ENCODE measurements around the gene MYH11. TPM values are rescaled to one million over a fixed set of nuclear protein-coding genes. Genes with fewer than 3 reads are reported as not detected.

MYH11 gene
- total and polyA plus RNA-seq, 8 donors = 47.3 to 208 (median 124) TPM

- no peak overlapping the region for H3K4me3 ChIP-seq
- peaks cover 20 to 53% of the 10 kb centered on the region in 2 donors for H3K27me3 ChIP-seq
- intact Hi-C loops (cut with DNase I) = no loop called here
- H3K4me1 ChIP-seq = peaks cover 8 to 20% of the 10 kb centered on the region in 2 donors
- ATAC-seq (no peak), DNase-seq (no peak)
- H3K36me3 ChIP-seq = no peaks in the 10 kb centered on the region
- TF ChIP-seq, protein P1, sequence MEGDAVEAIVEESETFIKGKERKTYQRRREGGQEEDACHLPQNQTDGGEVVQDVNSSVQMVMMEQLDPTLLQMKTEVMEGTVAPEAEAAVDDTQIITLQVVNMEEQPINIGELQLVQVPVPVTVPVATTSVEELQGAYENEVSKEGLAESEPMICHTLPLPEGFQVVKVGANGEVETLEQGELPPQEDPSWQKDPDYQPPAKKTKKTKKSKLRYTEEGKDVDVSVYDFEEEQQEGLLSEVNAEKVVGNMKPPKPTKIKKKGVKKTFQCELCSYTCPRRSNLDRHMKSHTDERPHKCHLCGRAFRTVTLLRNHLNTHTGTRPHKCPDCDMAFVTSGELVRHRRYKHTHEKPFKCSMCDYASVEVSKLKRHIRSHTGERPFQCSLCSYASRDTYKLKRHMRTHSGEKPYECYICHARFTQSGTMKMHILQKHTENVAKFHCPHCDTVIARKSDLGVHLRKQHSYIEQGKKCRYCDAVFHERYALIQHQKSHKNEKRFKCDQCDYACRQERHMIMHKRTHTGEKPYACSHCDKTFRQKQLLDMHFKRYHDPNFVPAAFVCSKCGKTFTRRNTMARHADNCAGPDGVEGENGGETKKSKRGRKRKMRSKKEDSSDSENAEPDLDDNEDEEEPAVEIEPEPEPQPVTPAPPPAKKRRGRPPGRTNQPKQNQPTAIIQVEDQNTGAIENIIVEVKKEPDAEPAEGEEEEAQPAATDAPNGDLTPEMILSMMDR (IDR thresholded peaks at IDR 0.05) = no peak
- no peak overlapping the region for H3K27ac ChIP-seq
- H3K9me3 ChIP-seq = no peaks in the 10 kb centered on the region
Measured at GRCh38 chr16:15858921-15859668, 2.3 kb upstream of the MYH11 start.

GRCh38 chr16:15857724-15858560 is 1.1 kb upstream of the MYH11 start:
- Histone ChIP-seq H3K36me3 (no peaks in the 10 kb centered on the region), H3K4me3 (peak overlapping the region; percentile 2 to 28), H3K9me3 (no peaks in the 10 kb centered on the region), H3K27ac (no peak overlapping the region), H3K27me3 (peaks cover 20 to 56% of the 10 kb centered on the region in 2 donors), H3K4me1 (peaks cover 8 to 20% of the 10 kb centered on the region in 2 donors)
- intact Hi-C loops (cut with DNase I) = no loop called here
- TF ChIP-seq, protein P1 (IDR thresholded peaks at IDR 0.05) = no peak
- ATAC-seq (peak; percentile 50), DNase-seq (peak in 2 of 4 donors; percentile 52 to 73)

GRCh38 chr16:15856182-15856581 is 646 bp downstream of the MYH11 start:
- Histone ChIP-seq H3K27ac (no peak overlapping the region), H3K27me3 (peaks cover 20 to 56% of the 10 kb centered on the region in 2 donors), H3K4me1 (peaks cover 8 to 20% of the 10 kb centered on the region in 2 donors), H3K4me3 (peak overlapping the region in 1 of 2 donors; percentile 28), H3K9me3 (no peaks in the 10 kb centered on the region), H3K36me3 (no peaks in the 10 kb centered on the region)
- TF ChIP-seq, protein P1 (IDR thresholded peaks at IDR 0.05) = no peak
- intact Hi-C loops (cut with DNase I) = no loop called here
- DNase-seq (no peak), ATAC-seq (no peak)

DNA sequence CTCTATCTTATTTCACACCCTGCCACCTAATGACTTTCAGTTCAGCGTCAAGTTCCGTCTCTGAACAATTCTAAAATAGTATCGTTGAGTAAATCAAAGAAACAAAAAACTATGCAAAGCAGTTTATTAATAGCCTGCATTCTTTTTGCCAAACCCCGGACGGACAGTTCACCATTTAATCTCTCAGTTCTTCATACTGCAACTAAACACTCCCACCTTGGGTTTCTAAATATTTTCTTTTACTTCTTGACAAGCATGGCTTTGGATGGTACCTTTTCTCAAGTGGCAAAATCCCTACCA is 1.2 kb downstream of the MYH11 start:
- TF ChIP-seq, protein P1 (IDR thresholded peaks at IDR 0.05) = no peak
- Histone ChIP-seq H3K27ac (no peak overlapping the region), H3K36me3 (no peaks in the 10 kb centered on the region), H3K9me3 (no peaks in the 10 kb centered on the region), H3K4me1 (peaks cover 8 to 20% of the 10 kb centered on the region in 2 donors), H3K27me3 (peaks cover 20 to 56% of the 10 kb centered on the region in 2 donors), H3K4me3 (peak overlapping the region in 1 of 2 donors; percentile 28)
- no peak for ATAC-seq
- intact Hi-C loops (cut with DNase I) = no loop called here
- DNase-seq = no peak
